GM18873 (cell line): Measurements from ENCODE around the gene RARRES2.

ENCODE experiments used
- ATAC-seq: cut with Tn5 transposase; IDR thresholded peaks from one replicate; pipeline ENCODE4 v1.9.1; 2021; ENCODE audit warnings: mild to moderate bottlenecking, moderate library complexity, moderate number of reproducible peaks; ENCODE audit not compliant: unreplicated experiment, low FRiP score

RARRES2 gene

GRCh38 chr7:150363872-150364271 lies 22.4 kb upstream of the RARRES2 start:
- ATAC-seq, result no peak

- ATAC-seq, result no peak
Observed at GRCh38 chr7:150363370-150363769, 21.9 kb upstream of the RARRES2 start.

GRCh38 chr7:150361807-150362621 lies 20.6 kb upstream of the RARRES2 start:
- no peak for ATAC-seq

DNA sequence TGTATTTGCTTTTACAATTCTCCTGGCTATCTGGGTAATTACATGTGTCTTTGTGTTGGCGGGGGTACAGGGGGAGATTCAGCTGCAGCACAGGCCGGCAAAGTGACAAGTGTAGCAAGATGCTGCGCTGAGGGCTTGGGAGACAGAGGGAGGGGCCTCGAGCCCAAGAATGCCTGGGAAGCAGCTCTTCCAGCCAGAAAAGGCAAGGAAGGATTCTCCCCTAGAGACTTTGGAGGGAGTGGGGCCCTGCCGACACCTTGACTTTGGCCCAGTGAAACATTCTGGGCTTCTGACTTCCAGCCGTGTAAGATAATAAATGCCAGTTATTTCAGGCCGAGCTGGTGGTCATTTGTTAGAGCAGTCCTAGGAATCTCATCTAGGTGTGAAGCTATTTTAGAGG lies 20.0 kb upstream of the RARRES2 start:
- ATAC-seq, result no peak

GRCh38 chr7:150360363-150361058 lies 19.1 kb upstream of the RARRES2 start:
- ATAC-seq, result no peak

DNA sequence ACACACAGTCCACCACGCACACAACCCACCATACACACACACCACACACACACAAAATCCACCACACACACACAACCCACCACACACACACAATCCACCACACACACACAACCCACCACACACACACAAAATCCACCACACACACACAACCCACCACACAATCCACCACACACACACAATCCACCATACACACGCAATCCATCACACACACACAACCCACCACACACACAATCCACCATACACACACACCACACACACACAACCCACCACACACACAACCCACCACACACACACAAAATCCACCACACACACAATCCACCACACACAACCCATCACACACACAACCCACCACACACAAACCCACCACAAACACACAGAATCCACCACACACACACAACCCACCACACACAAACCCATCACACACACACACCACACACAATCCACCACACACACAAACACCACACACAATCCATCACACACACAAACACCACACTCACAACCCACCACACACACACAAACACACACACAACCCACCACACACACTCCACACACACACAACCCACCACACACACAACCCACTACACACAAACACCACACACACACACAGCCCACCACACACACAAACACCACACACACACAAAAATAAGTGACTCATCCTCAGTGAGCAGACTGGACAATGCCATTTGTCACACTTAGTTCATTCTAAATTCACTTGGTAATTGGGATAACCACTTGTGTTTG lies 18.4 kb upstream of the RARRES2 start:
- no peak for ATAC-seq

DNA sequence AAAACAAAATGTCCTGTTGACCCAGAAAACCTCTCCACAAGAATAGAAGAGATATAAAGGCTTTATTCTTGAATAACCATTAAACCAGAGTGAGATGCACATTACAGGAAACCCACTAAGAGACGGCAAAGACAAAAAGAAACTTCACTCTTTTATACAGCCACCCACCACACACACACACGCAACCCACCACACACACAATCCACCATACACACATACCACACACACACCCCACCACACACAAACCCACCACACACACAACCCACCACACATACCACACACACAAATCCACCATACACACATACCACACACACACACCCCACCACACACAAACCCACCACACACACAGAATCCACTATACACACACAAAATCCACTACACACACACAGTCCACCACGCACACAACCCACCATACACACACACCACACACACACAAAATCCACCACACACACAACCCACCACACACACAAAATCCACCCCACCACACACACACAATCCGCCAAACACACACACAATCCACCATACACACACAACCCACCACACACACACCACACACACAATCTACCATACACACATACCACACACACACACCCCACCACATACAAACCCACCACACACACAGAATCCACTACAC lies 17.7 kb upstream of the RARRES2 start:
- ATAC-seq, result no peak

GRCh38 chr7:150358433-150358832 lies 17.0 kb upstream of the RARRES2 start:
- no peak for ATAC-seq

DNA sequence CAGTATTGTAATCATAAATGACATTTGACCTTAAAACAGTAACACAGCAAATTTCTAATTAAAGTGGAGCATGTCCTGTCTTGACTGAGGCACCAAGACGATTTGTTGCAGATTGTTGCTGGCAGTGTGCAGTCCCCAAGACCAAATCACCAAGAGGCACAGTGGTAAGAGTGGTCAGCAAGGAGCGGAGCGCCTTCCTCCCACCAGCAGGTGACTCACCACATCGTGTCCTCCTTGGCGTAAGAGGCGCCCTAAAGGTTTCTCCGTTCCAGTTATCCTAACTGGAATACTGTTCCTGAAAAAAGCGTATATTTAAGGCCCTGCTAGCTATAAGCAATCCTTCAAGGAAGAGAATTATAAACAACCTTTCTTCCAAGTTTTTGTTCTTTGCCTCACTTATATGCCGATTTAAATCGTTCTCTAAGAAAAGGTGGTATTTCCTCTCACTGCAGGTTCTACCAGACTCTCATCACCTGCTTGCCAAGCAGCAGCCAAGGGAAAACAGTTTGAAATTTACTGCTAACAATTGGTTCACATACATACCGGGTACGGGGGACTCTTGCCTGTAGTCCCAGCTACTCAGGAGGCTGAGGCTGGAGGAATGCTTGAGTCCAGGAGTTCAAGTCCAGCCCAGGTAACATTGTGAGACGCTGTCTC lies 16.5 kb upstream of the RARRES2 start:
- no peak for ATAC-seq

DNA sequence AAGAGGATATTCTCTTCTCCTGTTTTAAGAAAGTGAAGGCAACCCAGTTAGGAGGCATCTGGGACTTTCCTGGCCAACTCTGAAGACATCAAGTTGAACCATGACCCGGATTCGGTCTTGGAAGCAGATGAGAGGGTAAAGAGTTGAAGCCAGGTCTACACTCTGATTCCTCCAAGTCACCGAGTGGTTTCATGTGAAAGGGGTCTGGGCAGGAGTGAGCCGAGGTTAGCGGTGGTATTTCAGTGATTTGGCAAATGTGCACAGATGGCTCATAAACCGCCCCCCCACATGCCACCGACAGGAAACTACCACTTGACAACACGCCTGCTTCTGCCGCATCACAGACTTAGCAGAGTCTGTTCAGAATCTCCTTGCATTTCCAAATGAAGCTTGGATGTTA lies 15.8 kb upstream of the RARRES2 start:
- ATAC-seq, result no peak

- ATAC-seq, result no peak
Observed at GRCh38 chr7:150356265-150356897, 15.0 kb upstream of the RARRES2 start.

DNA sequence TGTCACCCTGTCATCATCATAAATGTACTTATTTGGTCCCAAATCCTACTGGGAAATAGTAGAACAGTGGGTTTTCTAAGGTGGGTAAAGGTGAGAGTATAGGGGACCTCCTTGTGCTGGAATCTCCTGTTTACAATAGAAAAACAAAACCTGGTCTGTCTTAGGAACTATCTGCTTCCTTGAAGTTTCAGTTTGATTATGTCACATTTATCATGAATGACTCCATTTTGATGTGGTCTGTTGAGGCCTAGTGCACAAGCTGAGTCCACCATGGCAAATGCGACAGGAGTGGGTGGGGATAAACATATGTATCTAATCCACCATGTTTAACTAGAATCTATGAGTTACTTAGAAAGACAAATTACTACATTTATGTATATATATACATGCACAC lies 14.2 kb upstream of the RARRES2 start:
- no peak for ATAC-seq

DNA sequence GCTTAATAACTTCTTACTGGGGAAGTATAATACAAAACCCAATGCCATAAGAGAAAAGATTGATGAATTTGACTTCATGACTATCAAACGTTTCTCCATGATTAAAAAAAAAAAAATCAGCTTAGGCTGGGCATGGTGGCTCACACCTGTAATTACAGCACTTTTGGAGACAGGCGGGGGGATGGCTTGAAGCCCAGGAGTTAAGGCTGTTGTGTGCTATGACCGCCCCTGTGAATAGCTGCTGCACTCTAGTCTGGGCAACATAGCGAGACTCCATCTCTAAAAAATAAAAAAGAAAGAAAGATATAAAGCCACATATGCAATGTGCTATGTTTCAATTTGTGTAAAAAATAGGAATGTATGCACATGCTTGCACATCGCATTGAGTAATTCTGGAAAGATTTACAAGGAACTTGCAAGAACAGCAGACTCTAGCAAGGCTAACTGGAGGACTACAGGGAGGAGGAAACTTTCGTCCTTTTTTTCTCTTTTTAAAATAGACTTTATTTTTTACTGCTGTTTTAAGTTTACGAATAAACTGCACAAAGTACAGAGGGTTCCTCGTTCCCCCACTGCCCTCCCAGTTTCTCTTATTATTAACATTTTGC lies 10.3 kb upstream of the RARRES2 start:
- no peak for ATAC-seq

GRCh38 chr7:150346922-150347321 lies 5.5 kb upstream of the RARRES2 start:
- ATAC-seq, result no peak

- no peak for ATAC-seq
Observed at GRCh38 chr7:150345012-150345411, 3.6 kb upstream of the RARRES2 start.

DNA sequence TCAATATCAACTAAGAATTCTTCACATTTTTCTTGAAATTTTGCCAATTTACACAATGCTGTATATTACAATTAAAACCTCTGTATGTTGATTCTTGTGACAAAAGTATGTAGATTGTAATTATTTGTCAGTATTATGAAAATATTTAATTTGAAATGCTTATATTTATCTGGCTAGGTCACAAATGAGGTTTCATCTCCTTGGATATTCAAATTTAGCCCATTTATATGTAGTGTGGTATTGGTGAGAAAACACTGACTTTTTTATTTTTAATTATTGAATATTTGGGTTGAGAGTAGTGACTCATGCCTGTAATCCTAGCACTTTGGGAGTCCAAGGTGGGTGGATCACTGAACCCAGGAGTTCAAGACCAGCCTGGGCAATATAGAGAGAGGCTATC lies 2.9 kb upstream of the RARRES2 start:
- ATAC-seq, result no peak

DNA sequence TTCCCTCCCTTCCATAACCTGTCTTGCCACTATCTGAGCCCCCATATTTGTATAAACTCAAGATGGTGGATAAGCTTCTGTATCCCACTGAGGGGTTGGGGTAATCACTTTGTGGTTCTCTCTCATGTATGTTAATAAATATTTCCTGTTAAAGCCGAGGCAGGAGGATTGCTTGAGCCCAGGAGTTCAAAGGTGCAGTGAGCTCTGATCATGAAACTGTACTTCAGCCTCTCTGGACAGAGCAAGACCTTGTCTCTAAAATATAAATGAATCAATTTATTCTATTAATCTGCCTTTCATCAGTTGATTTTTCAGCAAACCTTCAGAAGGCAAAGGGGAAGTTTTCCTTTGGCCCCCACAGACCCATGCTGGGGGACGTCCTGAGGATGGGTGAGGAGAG lies 1.8 kb upstream of the RARRES2 start:
- ATAC-seq, result no peak

DNA sequence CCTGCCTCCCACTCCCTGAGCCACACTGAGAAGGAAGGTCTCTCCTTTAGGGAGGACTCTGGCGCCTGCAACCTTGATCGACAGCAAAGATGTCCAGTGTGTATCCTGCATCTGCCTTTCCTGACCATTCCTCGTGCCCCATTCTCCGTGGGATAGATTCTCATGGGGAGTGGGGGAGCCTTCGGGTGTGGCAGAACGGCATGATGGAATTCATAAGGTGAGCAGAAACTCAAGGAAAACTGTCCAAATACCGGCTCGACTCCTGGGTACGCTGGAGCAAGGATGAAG lies 636 bp upstream of the RARRES2 start:
- ATAC-seq, result no peak

DNA sequence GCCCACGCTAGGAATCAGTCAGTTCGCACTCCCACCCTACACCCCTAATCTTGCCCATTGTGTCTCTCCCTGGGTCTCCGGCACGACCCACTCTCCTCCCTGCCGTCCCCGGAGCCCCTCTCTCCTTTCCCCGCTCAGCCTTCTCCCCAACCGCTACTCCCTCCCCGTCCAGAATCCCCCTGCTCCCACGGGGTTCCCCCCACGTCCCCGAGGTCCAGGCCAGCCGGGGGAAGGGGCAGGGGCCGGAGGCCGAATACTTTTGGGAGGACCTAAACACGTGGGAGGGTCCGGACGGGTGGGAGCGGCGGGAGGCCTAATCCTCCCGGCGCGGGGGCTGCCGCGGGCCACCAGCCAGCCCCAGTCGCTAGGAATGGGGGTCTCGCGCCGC lies 560 bp downstream of the RARRES2 start:
- ATAC-seq, result no peak
